ENCODE measurements around the gene CHRM2.

- TF ChIP-seq POLR2A (IDR thresholded peaks at IDR 0.05; ENCODE audit: low read depth) (no peak), CTCF (IDR thresholded peaks at IDR 0.05) (no peak), POLR2AphosphoS5 (IDR thresholded peaks at IDR 0.05) (no peak)
Observed at GRCh38 chr7:137001041-137001440, 132.6 kb downstream of the CHRM2 start.
